Epithelial cell of esophagus (primary cell): ENCODE data around the gene UBAC2.
A peak's percentile ranks its signal among the peaks of the same experiment; 100 is the strongest.

Experiments
- DNase-seq: peaks from one replicate; pipeline ENCODE4 v3.0.0; 2010; ENCODE audit warnings: low read depth
- H3K4me3 ChIP-seq: 2 replicates; pipeline ENCODE4 v1.5.1; 2011; ENCODE audit warnings: mild to moderate bottlenecking, low read length, control low read depth
- CTCF ChIP-seq: IDR thresholded peaks from 2 replicates; pipeline ENCODE4 v1.5.1; 2011; ENCODE audit warnings: low read depth, mild to moderate bottlenecking, low read length, control low read depth, inconsistent platforms; ENCODE audit not compliant: insufficient read depth; ENCODE audit errors: missing control alignments

Gene UBAC2

GRCh38 chr13:99313941-99314340, 113.3 kb downstream of the UBAC2 start:
- TF ChIP-seq CTCF = no peak
- no peak overlapping the region for H3K4me3 ChIP-seq
- no peak for DNase-seq

- no peak for DNase-seq
- no peak overlapping the region for H3K4me3 ChIP-seq
- TF ChIP-seq CTCF = no peak
Measured at GRCh38 chr13:99314640-99315176, 114.1 kb downstream of the UBAC2 start.

GRCh38 chr13:99315186-99315585, 114.5 kb downstream of the UBAC2 start:
- no peak for TF ChIP-seq CTCF
- no peak for DNase-seq
- no peak overlapping the region for H3K4me3 ChIP-seq

GRCh38 chr13:99316224-99316623, 115.6 kb downstream of the UBAC2 start:
- TF ChIP-seq CTCF = no peak
- H3K4me3 ChIP-seq = no peak overlapping the region
- no peak for DNase-seq

- TF ChIP-seq CTCF = no peak
- no peak for DNase-seq
- H3K4me3 ChIP-seq = no peak overlapping the region
Measured at GRCh38 chr13:99316657-99317256, 116.1 kb downstream of the UBAC2 start.

GRCh38 chr13:99320693-99321481, 120.2 kb downstream of the UBAC2 start:
- H3K4me3 ChIP-seq = no peak overlapping the region
- TF ChIP-seq CTCF = no peak
- peak; percentile 83 for DNase-seq
